ENCODE measurements around the gene SLC17A4. TPM values are rescaled to one million over a fixed set of nuclear protein-coding genes. Genes with fewer than 3 reads are reported as not detected.

Gene SLC17A4
- total and polyA plus RNA-seq, 2 experiments from 2014 or later: not detected

DNA sequence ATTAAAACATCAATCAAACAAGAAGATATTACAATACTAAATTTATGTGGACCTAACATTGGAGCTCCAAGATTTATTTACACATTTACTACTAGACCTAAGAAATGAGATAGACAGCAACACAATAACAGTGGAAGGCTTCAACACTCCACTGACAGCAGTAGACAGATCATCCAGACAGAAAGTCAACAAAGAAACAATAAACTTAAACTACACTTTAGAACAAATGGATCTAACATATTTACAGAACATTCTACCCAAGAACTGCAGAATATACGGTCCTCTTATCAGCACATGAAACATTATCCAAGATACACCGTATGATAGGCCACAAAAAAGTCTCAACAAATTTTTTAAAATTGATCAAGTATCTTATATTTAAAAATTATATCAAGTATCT lies 50.3 kb downstream of the SLC17A4 start:
- no peaks in the 10 kb centered on the region for H3K79me2 ChIP-seq (ENCODE audit: insufficient read depth)
- no peaks in the 10 kb centered on the region for H3K27me3 ChIP-seq (replicated peaks; ENCODE audit: insufficient read depth)
- H3K9ac ChIP-seq: no peak overlapping the region
- H3K4me1 ChIP-seq (ENCODE audit: insufficient read depth): no peaks in the 10 kb centered on the region
- DNase-seq: no peak
- in situ Hi-C loops (cut with MboI): no loop called here
- H3K36me3 ChIP-seq (ENCODE audit: low read depth): no peaks in the 10 kb centered on the region
- H3F3A ChIP-seq (ENCODE audit: insufficient read depth): no peaks in the 10 kb centered on the region
- H3K4me3 ChIP-seq: no peak overlapping the region
- H2AFZ ChIP-seq: no peak overlapping the region
- H3K27ac ChIP-seq: no peak overlapping the region
- no peaks in the 10 kb centered on the region for H3K9me3 ChIP-seq (ENCODE audit: low read depth)
- WGBS, 2 experiments (ENCODE audit: low coverage in 1 of 2, low lambda C conversion rate in 2 of 2, missing lambda C conversion rate in 2 of 2): 27 to 32% methylated on average over 2 of the region's 2 CpGs
- H3K4me2 ChIP-seq (ENCODE audit: unreplicated experiment): no peak overlapping the region
- H3K9me2 ChIP-seq (ENCODE audit: insufficient read depth): no peaks in the 10 kb centered on the region
- TF ChIP-seq EZH2phosphoT487 (IDR thresholded peaks at IDR 0.05; ENCODE audit: insufficient read depth, low read depth) (no peak), EZH2 (IDR thresholded peaks at IDR 0.05; ENCODE audit: insufficient read depth, poor library complexity, severe bottlenecking) (no peak)
- H4K20me1 ChIP-seq (ENCODE audit: insufficient read depth): no peaks in the 10 kb centered on the region

DNA sequence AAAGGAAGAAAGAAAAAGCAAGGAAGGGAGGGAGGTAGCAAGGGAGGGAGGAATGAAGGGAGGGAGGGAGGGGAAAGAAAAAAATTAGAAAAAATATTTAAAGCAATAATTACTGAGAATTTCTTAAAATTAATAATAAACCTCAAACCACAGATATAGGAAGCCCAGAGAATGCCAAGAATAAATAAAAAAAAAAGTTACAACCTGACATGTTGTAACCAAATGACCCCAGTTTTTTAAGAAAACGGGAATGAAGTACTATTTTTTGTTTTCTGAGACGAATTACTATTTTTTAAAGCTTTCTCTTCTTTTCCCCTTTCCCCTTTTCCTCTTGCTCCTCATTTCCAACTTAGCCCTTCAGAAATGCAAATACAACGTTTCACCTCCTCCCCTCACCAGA lies 60.7 kb downstream of the SLC17A4 start:
- H3K9me2 ChIP-seq (ENCODE audit: insufficient read depth): no peaks in the 10 kb centered on the region
- H3K4me2 ChIP-seq (ENCODE audit: unreplicated experiment): no peak overlapping the region
- H3K4me1 ChIP-seq (ENCODE audit: insufficient read depth): no peaks in the 10 kb centered on the region
- no peaks in the 10 kb centered on the region for H3K9me3 ChIP-seq (ENCODE audit: low read depth)
- H4K20me1 ChIP-seq (ENCODE audit: insufficient read depth): no peaks in the 10 kb centered on the region
- H3K79me2 ChIP-seq (ENCODE audit: insufficient read depth): no peaks in the 10 kb centered on the region
- in situ Hi-C loops (cut with MboI): no loop called here
- no peak for DNase-seq
- TF ChIP-seq EZH2 (IDR thresholded peaks at IDR 0.05; ENCODE audit: insufficient read depth, poor library complexity, severe bottlenecking) (no peak), EZH2phosphoT487 (IDR thresholded peaks at IDR 0.05; ENCODE audit: insufficient read depth, low read depth) (no peak)
- no peaks in the 10 kb centered on the region for H3K27me3 ChIP-seq (replicated peaks; ENCODE audit: insufficient read depth)
- H3F3A ChIP-seq (ENCODE audit: insufficient read depth): no peaks in the 10 kb centered on the region
- H3K27ac ChIP-seq: no peak overlapping the region
- H3K9ac ChIP-seq: no peak overlapping the region
- H3K36me3 ChIP-seq (ENCODE audit: low read depth): no peaks in the 10 kb centered on the region
- no peak overlapping the region for H3K4me3 ChIP-seq
- no peak overlapping the region for H2AFZ ChIP-seq
- WGBS, 2 experiments (ENCODE audit: low coverage in 1 of 2, low lambda C conversion rate in 2 of 2, missing lambda C conversion rate in 2 of 2): 7 to 10% methylated on average over 3 of the region's 3 CpGs

DNA sequence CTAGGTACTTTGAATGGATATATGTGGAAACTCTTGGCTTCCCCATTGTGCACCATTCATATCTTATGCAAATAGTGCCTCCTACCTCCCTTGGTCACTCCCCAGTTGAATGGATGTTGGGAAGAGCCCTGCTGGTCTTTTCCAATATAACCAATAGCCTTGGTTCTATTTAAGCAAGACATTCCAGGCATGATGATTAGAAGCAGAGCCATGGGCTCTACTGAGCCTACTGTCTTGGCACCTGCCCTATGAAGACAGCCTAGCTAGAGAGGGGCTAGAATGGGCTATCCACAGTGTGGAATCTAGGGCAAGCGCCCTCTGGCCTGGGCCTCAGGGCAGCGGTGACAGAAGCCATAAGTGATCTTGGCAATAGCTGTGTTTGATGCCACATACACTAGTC lies 61.7 kb downstream of the SLC17A4 start:
- no peak overlapping the region for H3K4me3 ChIP-seq
- no peak for DNase-seq
- no peaks in the 10 kb centered on the region for H3K9me3 ChIP-seq (ENCODE audit: low read depth)

DNA sequence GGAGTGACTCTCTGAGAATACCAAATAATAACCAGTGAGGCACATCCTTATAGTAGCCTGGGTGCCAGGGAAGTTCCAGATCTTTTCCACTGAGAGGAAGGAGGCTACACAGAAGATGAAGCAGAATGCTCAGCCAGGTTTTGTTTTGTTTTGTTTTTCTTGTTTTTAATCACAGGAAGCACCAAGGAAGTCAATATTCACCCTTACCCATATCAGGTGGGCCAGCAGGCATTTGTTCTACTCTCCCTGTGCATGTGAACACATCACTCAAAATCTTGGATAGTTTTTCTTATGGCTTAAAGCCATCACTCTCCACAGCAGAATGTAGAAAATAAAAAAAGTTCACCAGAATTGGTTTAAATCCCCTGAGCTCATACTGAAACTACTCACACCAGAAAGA lies 66.8 kb downstream of the SLC17A4 start:
- Histone ChIP-seq H3K79me2 (ENCODE audit: insufficient read depth) (no peaks in the 10 kb centered on the region), H3K27me3 (replicated peaks; ENCODE audit: insufficient read depth) (no peaks in the 10 kb centered on the region), H2AFZ (no peak overlapping the region), H3F3A (ENCODE audit: insufficient read depth) (no peaks in the 10 kb centered on the region), H3K4me2 (ENCODE audit: unreplicated experiment) (no peak overlapping the region), H3K9ac (no peak overlapping the region), H3K4me1 (ENCODE audit: insufficient read depth) (no peaks in the 10 kb centered on the region), H3K4me3 (no peak overlapping the region), H3K27ac (no peak overlapping the region), H3K9me3 (ENCODE audit: low read depth) (no peaks in the 10 kb centered on the region), H3K9me2 (ENCODE audit: insufficient read depth) (no peaks in the 10 kb centered on the region), H3K36me3 (ENCODE audit: low read depth) (no peaks in the 10 kb centered on the region), H4K20me1 (ENCODE audit: insufficient read depth) (no peaks in the 10 kb centered on the region)
- TF ChIP-seq EZH2 (IDR thresholded peaks at IDR 0.05; ENCODE audit: insufficient read depth, poor library complexity, severe bottlenecking): no peak
- no peak for TF ChIP-seq EZH2phosphoT487 (IDR thresholded peaks at IDR 0.05; ENCODE audit: insufficient read depth, low read depth)
- no peak for DNase-seq
- in situ Hi-C loops (cut with MboI): no loop called here

More for the DNA sequence above, 61.7 kb downstream of the SLC17A4 start:
- no peaks in the 10 kb centered on the region for H3K9me2 ChIP-seq (ENCODE audit: insufficient read depth)
- no peaks in the 10 kb centered on the region for H3K36me3 ChIP-seq (ENCODE audit: low read depth)
- in situ Hi-C loops (cut with MboI): no loop called here
- no peak overlapping the region for H3K27ac ChIP-seq
- TF ChIP-seq EZH2phosphoT487 (IDR thresholded peaks at IDR 0.05; ENCODE audit: insufficient read depth, low read depth): no peak
- TF ChIP-seq EZH2 (IDR thresholded peaks at IDR 0.05; ENCODE audit: insufficient read depth, poor library complexity, severe bottlenecking): no peak
- 47 to 78% methylated on average over 2 of the region's 2 CpGs for WGBS, 2 experiments (ENCODE audit: low coverage in 1 of 2, low lambda C conversion rate in 2 of 2, missing lambda C conversion rate in 2 of 2)
- no peaks in the 10 kb centered on the region for H3K79me2 ChIP-seq (ENCODE audit: insufficient read depth)
- no peak overlapping the region for H3K9ac ChIP-seq
- no peaks in the 10 kb centered on the region for H3K27me3 ChIP-seq (replicated peaks; ENCODE audit: insufficient read depth)
- no peak overlapping the region for H3K4me2 ChIP-seq (ENCODE audit: unreplicated experiment)
- no peaks in the 10 kb centered on the region for H3K4me1 ChIP-seq (ENCODE audit: insufficient read depth)
- no peak overlapping the region for H2AFZ ChIP-seq
- no peaks in the 10 kb centered on the region for H3F3A ChIP-seq (ENCODE audit: insufficient read depth)
- H4K20me1 ChIP-seq (ENCODE audit: insufficient read depth): no peaks in the 10 kb centered on the region

DNA sequence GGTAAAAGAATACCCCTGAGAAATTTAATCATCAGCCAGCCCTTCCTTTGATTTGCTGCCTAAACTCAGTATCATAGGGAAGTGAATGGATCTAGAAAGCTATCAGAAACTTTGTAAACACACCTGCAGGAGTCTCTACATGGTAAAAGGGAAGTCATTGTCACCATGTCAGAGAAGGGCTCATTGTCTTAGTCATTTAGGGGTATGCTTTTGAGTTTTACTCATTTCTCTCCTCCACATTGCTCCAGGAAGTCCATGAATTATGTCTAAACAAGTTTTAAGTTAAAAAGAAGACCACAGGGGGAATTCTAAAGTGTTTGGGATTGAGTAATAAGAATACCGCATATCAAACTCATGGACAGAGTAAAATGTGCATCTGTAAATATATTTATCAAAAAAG lies 74.8 kb downstream of the SLC17A4 start:
- Histone ChIP-seq H3K36me3 (ENCODE audit: low read depth) (no peaks in the 10 kb centered on the region), H3K9ac (no peak overlapping the region), H4K20me1 (ENCODE audit: insufficient read depth) (no peaks in the 10 kb centered on the region), H2AFZ (no peak overlapping the region), H3K9me2 (ENCODE audit: insufficient read depth) (no peaks in the 10 kb centered on the region), H3K4me1 (ENCODE audit: insufficient read depth) (no peaks in the 10 kb centered on the region), H3K27me3 (replicated peaks; ENCODE audit: insufficient read depth) (0 out of 2 replicates have a peak, but pooled peaks cover 8% of the 10 kb centered on the region), H3K27ac (no peak overlapping the region), H3K4me3 (no peak overlapping the region), H3K9me3 (ENCODE audit: low read depth) (no peaks in the 10 kb centered on the region), H3K79me2 (ENCODE audit: insufficient read depth) (no peaks in the 10 kb centered on the region), H3K4me2 (ENCODE audit: unreplicated experiment) (no peak overlapping the region), H3F3A (ENCODE audit: insufficient read depth) (no peaks in the 10 kb centered on the region)
- no peak for DNase-seq
- TF ChIP-seq EZH2phosphoT487 (IDR thresholded peaks at IDR 0.05; ENCODE audit: insufficient read depth, low read depth): no peak
- TF ChIP-seq EZH2 (IDR thresholded peaks at IDR 0.05; ENCODE audit: insufficient read depth, poor library complexity, severe bottlenecking): no peak
- 34 to 81% methylated on average over 1 of the region's 1 CpG for WGBS, 2 experiments (ENCODE audit: low coverage in 1 of 2, low lambda C conversion rate in 2 of 2, missing lambda C conversion rate in 2 of 2)
- in situ Hi-C loops (cut with MboI): no loop called here

Data from GM23248 (cell line).